MG63 (cell line): Measurements from ENCODE around the gene MTARC1. TPM values are rescaled to one million over a fixed set of nuclear protein-coding genes. Genes with fewer than 3 reads are reported as not detected.

Source experiments
- total RNA-seq: library from RNA; depleted of rRNA; stranded (reverse); fragments of >200 nt; shearing (Covaris generic); gene quantifications from 2 replicates; pipeline ENCODE4 v1.2.3, GENCODE V29; 2014; ENCODE audit warnings: low replicate concordance; rRNA removed

The MTARC1 gene
- total RNA-seq, 1 experiment from 2014 or later = 0.26 TPM

Other genes starting within 250 kb of the MTARC1 start
- 0.03 TPM in 1 of 2 replicates, not detected in the other for gene C1orf115, start 96.5 kb upstream of the MTARC1 start, total RNA-seq
- gene MTARC2, start 38.6 kb upstream of the MTARC1 start, total RNA-seq = 1.3 and 8.4 TPM in 2 replicates
- gene HLX, start 92.5 kb downstream of the MTARC1 start, total RNA-seq = 2.0 and 5.6 TPM in 2 replicates